ENCODE results near the gene ADGRG1.

GRCh38 chr16:57591870-57592485, 36.5 kb upstream of the ADGRG1 start:
- TF ChIP-seq CTCF (IDR thresholded peaks at IDR 0.05), result no peak
- no peak for TF ChIP-seq MXI1 (IDR thresholded peaks at IDR 0.05; ENCODE audit: low read depth, low read length)
- TF ChIP-seq SMC3 (IDR thresholded peaks at IDR 0.05; ENCODE audit: low read depth, low read length), result no peak
